IgD-negative memory B cell (primary cell): ENCODE measurements around the gene RGS19. TPM values are rescaled to one million over a fixed set of nuclear protein-coding genes. Genes with fewer than 3 reads are reported as not detected.

Experiments used
- H3K27ac Mint-ChIP-seq, 3 donors: one replicate each; pipeline ENCODE4 v1.8.0; 2020 to 2022; ENCODE audit warnings: mild to moderate bottlenecking in 3 of 3, mixed read lengths in 3 of 3, moderate library complexity in 1 of 3
- H3K27me3 Mint-ChIP-seq: one replicate; pipeline ENCODE4 v1.8.0; 2021; ENCODE audit warnings: mixed read lengths
- H3K36me3 Mint-ChIP-seq: one replicate; pipeline ENCODE4 v1.8.0; 2020; ENCODE audit warnings: mild to moderate bottlenecking, mixed read lengths
- H3K4me1 Mint-ChIP-seq, 3 donors: one replicate each; pipeline ENCODE4 v1.8.0; 2020 to 2022; ENCODE audit warnings: mixed read lengths in 3 of 3, mild to moderate bottlenecking in 1 of 3
- H3K4me3 Mint-ChIP-seq, 4 donors: one replicate each; pipeline ENCODE4 v1.8.0; 2020 to 2022; ENCODE audit warnings: mild to moderate bottlenecking in 4 of 4, mixed read lengths in 4 of 4, moderate library complexity in 3 of 4
- H3K9me3 Mint-ChIP-seq, 3 donors: one replicate each; pipeline ENCODE4 v1.8.0; 2020 to 2021; ENCODE audit warnings: mixed read lengths in 3 of 3, mild to moderate bottlenecking in 1 of 3
- polyA plus RNA-seq: library from polyadenylated mRNA; unstranded; fragments of 300-500 nt; fragmentation: Illumina TruSeq; gene quantifications from one replicate; pipeline ENCODE4 v1.2.3, GENCODE V29; 2021

RGS19 gene
- polyA plus RNA-seq, 1 donor from 2014 or later = 202 TPM

DNA sequence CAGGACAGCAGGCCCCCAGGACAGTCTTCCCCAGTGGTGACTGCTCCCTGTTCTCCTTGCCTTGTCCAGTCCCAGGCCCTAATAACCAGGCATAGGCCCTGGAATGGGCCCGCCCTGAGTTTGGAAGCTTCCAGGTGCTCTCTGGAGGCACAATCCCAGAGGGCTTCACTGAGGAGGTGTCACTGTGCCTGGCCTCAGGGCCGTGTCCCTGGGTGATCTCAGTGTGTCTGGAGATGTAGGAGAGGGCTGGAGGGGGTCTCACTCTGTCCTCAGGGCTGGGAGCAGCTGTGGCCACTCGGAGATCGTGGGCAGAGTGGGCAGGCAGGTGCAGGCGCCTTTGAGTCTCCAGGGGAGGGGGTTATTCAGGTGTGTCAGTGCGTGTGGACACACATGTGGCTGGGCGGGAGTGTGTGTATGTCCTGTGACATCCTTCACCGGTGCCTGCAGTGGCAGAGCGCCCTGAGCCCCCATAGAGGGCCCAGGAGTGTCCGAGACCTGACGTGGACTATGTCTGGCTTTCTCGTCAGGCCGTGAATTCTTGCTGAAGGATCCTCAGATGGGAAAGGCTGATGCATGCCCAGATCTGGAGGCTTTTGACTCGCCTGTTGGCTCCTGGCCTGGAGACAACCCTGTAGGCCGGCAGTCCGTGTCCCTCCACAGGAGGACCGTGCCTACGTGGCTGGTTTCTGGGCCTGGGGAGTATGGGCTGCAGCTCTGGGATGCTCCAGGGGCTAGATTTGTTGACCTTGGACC lies 33.5 kb upstream of the RGS19 start:
- Mint-ChIP-seq H3K36me3 (no peaks in the 10 kb centered on the region), H3K27ac (peak overlapping the region in 1 of 3 donors; percentile 27), H3K9me3 (no peaks in the 10 kb centered on the region), H3K4me3 (peak overlapping the region in 1 of 4 donors; percentile 27), H3K4me1 (peaks cover 4 to 6% (median 5%) of the 10 kb centered on the region in 3 donors), H3K27me3 (no peaks in the 10 kb centered on the region)

DNA sequence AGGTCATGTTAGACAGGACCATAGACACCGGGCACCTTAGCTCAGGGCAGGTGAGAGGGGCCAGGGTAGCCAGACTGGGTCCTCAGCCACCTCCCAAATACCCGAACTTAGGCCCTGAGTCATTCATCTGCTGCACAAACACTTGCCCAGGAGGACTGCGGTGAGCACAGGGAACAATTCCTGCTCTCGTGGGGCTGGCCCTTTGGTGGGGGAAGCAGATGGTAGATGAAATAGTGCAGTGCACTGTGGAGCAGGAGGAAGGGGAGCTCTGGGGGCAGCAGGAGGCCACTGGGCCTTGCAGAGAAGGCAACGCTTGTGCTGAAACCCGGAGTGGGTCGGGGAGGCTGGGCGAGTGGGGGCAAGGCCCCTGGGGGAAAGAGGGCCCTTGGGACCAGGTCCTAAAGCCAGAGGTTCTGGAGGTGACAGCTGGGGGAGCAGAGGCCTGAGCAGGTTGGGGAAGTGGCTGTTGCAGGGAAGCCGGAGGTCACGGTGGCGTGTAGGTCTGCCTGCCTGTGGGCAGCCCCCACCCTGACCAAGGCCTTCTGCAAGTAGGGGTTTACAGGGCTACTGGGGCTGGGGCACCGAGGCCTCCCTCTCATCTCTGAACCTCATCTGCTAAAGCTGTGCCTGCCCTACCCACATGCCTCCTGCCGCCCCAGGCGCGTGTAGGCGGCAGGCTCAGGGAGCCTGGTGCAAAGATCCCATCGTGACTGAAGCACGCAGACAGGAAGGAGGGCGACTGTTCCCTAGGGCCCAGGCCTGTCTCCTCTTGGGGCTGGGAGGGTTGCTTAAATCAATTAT lies 32.7 kb upstream of the RGS19 start:
- Mint-ChIP-seq H3K4me1 (peaks cover 6 to 12% (median 12%) of the 10 kb centered on the region in 3 donors), H3K27ac (peak overlapping the region in 1 of 3 donors; percentile 27), H3K9me3 (no peaks in the 10 kb centered on the region), H3K36me3 (no peaks in the 10 kb centered on the region), H3K4me3 (peak overlapping the region in 2 of 4 donors; percentile 27 to 68), H3K27me3 (no peaks in the 10 kb centered on the region)

- Mint-ChIP-seq H3K27ac (no peak overlapping the region), H3K4me1 (peaks cover 6 to 13% (median 12%) of the 10 kb centered on the region in 3 donors), H3K9me3 (no peaks in the 10 kb centered on the region), H3K4me3 (no peak overlapping the region), H3K36me3 (no peaks in the 10 kb centered on the region), H3K27me3 (no peaks in the 10 kb centered on the region)
Measured at GRCh38 chr20:64110411-64111068, 31.2 kb upstream of the RGS19 start.

DNA sequence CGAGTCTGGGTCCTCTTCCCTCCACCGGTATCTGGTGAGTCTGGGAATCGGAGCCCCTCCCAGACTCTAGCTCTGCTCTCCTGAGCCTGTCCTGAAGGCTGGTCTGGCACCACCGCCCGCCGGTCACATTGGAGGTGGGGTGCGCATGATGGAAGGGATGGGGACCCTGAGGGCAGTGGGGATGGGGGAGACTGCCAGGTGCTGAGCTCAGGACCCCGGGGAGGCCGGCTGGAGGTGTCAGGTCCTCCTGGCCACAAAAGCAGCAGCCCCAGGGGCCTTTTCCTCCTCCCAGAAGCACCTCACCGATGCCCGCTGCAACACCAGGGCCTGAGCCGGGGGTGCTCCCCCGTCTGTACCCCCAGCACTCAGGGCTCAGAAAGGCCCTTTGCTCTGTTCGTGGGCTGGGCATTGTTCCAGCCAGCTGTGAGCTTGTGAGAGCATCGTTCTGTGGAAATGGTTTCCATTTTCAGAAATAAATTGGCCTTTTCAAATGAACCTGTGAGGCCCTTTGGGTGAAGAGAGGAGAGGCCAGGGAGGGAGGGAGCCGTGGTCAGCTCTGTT lies 30.6 kb upstream of the RGS19 start:
- peaks cover 6 to 13% (median 12%) of the 10 kb centered on the region in 3 donors for H3K4me1 Mint-ChIP-seq
- no peak overlapping the region for H3K27ac Mint-ChIP-seq
- no peaks in the 10 kb centered on the region for H3K36me3 Mint-ChIP-seq
- H3K27me3 Mint-ChIP-seq = no peaks in the 10 kb centered on the region
- peak overlapping the region in 1 of 4 donors; percentile 74 for H3K4me3 Mint-ChIP-seq
- no peaks in the 10 kb centered on the region for H3K9me3 Mint-ChIP-seq

GRCh38 chr20:64108731-64109681 lies 29.7 kb upstream of the RGS19 start:
- no peaks in the 10 kb centered on the region for H3K27me3 Mint-ChIP-seq
- H3K36me3 Mint-ChIP-seq = no peaks in the 10 kb centered on the region
- no peaks in the 10 kb centered on the region for H3K9me3 Mint-ChIP-seq
- H3K4me1 Mint-ChIP-seq = peaks cover 6 to 13% (median 12%) of the 10 kb centered on the region in 3 donors
- H3K4me3 Mint-ChIP-seq = peak overlapping the region in 2 of 4 donors; percentile 82 to 87
- peak overlapping the region in 1 of 3 donors; percentile 95 for H3K27ac Mint-ChIP-seq

GRCh38 chr20:64107736-64108457 lies 28.6 kb upstream of the RGS19 start:
- peak overlapping the region; percentile 39 to 95 (median 73) for H3K27ac Mint-ChIP-seq
- no peaks in the 10 kb centered on the region for H3K9me3 Mint-ChIP-seq
- H3K4me3 Mint-ChIP-seq = peak overlapping the region; percentile 18 to 93 (median 74)
- H3K4me1 Mint-ChIP-seq = peaks cover 6 to 15% (median 12%) of the 10 kb centered on the region in 3 donors
- peaks cover under 1% of the 10 kb centered on the region for H3K27me3 Mint-ChIP-seq
- no peaks in the 10 kb centered on the region for H3K36me3 Mint-ChIP-seq

GRCh38 chr20:64106981-64107735 lies 27.8 kb upstream of the RGS19 start, which contains the start of gene NPBWR2:
Gene NPBWR2, minus strand, starts transcription at chr20:64107565. Its CDS starts 734 bp downstream, at chr20:64106831.
- no peaks in the 10 kb centered on the region for H3K36me3 Mint-ChIP-seq
- H3K9me3 Mint-ChIP-seq = no peaks in the 10 kb centered on the region
- H3K27ac Mint-ChIP-seq = peak within 1 kb of the TSS; percentile 60 to 95 (median 84)
- H3K4me1 Mint-ChIP-seq = peaks cover 6 to 16% (median 15%) of the 10 kb centered on the region in 3 donors
- peak within 1 kb of the TSS; percentile 18 to 93 (median 74) for H3K4me3 Mint-ChIP-seq
- peaks cover 3% of the 10 kb centered on the region for H3K27me3 Mint-ChIP-seq

GRCh38 chr20:64106435-64106961 lies 27.2 kb upstream of the RGS19 start:
- peak overlapping the region; percentile 60 to 84 (median 84) for H3K27ac Mint-ChIP-seq
- H3K27me3 Mint-ChIP-seq = peaks cover 3% of the 10 kb centered on the region
- no peaks in the 10 kb centered on the region for H3K36me3 Mint-ChIP-seq
- H3K4me1 Mint-ChIP-seq = peaks cover 6 to 17% (median 16%) of the 10 kb centered on the region in 3 donors
- H3K9me3 Mint-ChIP-seq = no peaks in the 10 kb centered on the region
- peak overlapping the region in 1 of 4 donors; percentile 28 for H3K4me3 Mint-ChIP-seq

GRCh38 chr20:64105846-64106434 lies 26.6 kb upstream of the RGS19 start:
- peaks cover 3% of the 10 kb centered on the region for H3K27me3 Mint-ChIP-seq
- peaks cover 6 to 22% (median 21%) of the 10 kb centered on the region in 3 donors for H3K4me1 Mint-ChIP-seq
- H3K27ac Mint-ChIP-seq = peak overlapping the region; percentile 60 to 84 (median 84)
- H3K36me3 Mint-ChIP-seq = no peaks in the 10 kb centered on the region
- H3K4me3 Mint-ChIP-seq = peak overlapping the region in 1 of 4 donors; percentile 85
- no peaks in the 10 kb centered on the region for H3K9me3 Mint-ChIP-seq

DNA sequence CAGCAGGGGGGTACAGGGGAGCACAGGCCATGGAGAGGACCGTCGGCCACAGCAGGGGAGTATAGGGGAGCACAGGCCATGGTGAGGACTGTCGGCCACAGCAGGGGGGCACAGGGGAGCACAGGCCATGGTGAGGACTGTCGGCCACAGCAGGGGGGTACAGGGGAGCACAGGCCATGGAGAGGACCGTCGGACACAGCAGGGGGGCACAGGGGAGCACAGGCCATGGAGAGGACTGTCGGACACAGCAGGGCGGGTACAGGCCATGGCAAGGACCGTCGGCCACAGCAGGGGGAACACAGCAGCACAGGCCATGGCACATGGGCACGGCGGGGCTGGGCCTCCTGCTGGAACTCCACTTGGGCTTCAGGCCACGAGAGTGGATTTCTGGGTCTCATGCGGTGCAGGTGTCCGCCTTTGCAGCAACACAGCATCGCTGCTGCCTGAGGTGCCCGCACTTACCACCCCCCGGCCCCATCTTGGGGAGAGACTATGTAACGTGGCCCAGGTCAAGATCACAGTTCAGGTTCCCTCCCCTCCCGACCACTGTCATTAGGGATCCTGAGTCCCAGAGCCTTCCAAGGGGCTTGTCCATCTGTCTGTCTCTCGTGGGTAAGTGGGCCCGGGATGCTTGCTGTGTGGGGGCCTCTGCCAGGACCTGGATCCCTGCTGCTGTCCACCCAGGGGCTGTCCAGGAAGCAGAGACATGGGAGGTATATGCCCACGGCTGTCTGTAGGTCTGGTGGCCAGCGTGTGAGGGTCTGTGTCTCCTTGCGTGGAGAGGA lies 25.5 kb upstream of the RGS19 start:
- no peaks in the 10 kb centered on the region for H3K9me3 Mint-ChIP-seq
- H3K27me3 Mint-ChIP-seq = peaks cover 3% of the 10 kb centered on the region
- H3K4me1 Mint-ChIP-seq = peaks cover 14 to 32% (median 31%) of the 10 kb centered on the region in 3 donors
- H3K4me3 Mint-ChIP-seq = no peak overlapping the region
- H3K27ac Mint-ChIP-seq = peak overlapping the region in 1 of 3 donors; percentile 62
- no peaks in the 10 kb centered on the region for H3K36me3 Mint-ChIP-seq

DNA sequence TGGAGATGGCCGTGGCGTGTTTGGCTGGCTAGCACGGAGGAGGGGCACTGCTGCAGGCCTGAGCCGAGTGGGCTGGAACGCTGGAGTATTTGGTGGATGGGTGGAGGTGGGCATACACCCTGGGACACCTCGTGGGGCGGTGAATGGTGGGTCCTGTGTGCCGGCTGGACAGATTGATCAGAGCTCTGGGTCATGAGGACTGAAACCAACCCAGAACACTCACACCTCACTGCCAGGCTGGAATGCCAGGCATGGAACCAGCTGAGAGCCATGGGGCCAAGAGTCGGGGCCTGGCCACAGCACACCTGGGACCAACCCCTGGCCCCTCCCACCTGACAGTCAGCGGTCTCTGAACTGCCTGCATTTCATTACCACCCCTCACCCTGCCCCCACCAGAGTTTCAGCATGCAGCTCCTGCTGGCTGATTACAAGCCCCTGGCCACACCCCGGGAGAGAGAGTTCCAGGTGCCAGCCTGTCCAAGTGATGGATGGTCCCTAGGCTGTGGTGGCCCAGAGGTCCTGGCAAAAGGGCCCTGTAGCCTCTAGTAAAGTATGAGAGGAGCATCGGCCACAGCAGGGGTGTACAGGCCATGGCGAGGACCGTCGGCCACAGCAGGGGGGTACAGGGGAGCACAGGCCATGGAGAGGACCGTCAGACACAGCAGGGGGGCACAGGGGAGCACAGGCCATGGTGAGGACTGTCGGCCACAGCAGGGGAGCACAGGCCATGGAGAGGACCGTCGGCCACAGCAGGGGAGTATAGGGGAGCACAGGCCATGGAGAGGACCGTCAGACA lies 24.8 kb upstream of the RGS19 start:
- Mint-ChIP-seq H3K4me3 (peak overlapping the region in 2 of 4 donors; percentile 30 to 45), H3K4me1 (peaks cover 14 to 34% (median 34%) of the 10 kb centered on the region in 3 donors), H3K27ac (peak overlapping the region in 1 of 3 donors; percentile 95), H3K36me3 (no peaks in the 10 kb centered on the region), H3K9me3 (no peaks in the 10 kb centered on the region), H3K27me3 (peaks cover 3% of the 10 kb centered on the region)
